HG02610 (cell line): ENCODE data around the gene DMRT1.

Experiments
- ATAC-seq: cut with Tn5 transposase; IDR thresholded peaks from one replicate; pipeline ENCODE4 v1.9.1; 2021; ENCODE audit warnings: mild to moderate bottlenecking, moderate library complexity; ENCODE audit not compliant: unreplicated experiment

Gene DMRT1

GRCh38 chr9:841371-842209 is at the start of gene DMRT1:
TSS of gene DMRT1 (plus strand) at chr9:841697. CDS start at chr9:841839, 142 bp downstream.
- ATAC-seq: no peak

GRCh38 chr9:792331-793260 is 48.9 kb upstream of the DMRT1 start:
- no peak for ATAC-seq

- ATAC-seq: no peak
These were observed 47.1 kb upstream of the DMRT1 start for GRCh38 chr9:794386-794785.

GRCh38 chr9:795869-796268 is 45.6 kb upstream of the DMRT1 start:
- ATAC-seq: no peak

GRCh38 chr9:800591-801150 is 40.8 kb upstream of the DMRT1 start:
- no peak for ATAC-seq

- ATAC-seq: no peak
These were observed 40.0 kb upstream of the DMRT1 start for GRCh38 chr9:801399-802071.

GRCh38 chr9:804026-804425 is 37.5 kb upstream of the DMRT1 start:
- no peak for ATAC-seq

GRCh38 chr9:805151-805550 is 36.3 kb upstream of the DMRT1 start:
- no peak for ATAC-seq

GRCh38 chr9:806285-807156 is 35.0 kb upstream of the DMRT1 start:
- ATAC-seq: no peak

- no peak for ATAC-seq
These were observed 30.4 kb upstream of the DMRT1 start for GRCh38 chr9:811106-811531.

- no peak for ATAC-seq
These were observed 22.5 kb upstream of the DMRT1 start for GRCh38 chr9:818958-819357.

- no peak for ATAC-seq
These were observed 14.8 kb upstream of the DMRT1 start for GRCh38 chr9:826500-827280.

GRCh38 chr9:840343-840742 is 1.2 kb upstream of the DMRT1 start:
- ATAC-seq: no peak

GRCh38 chr9:842635-843426 is 1.3 kb downstream of the DMRT1 start:
- no peak for ATAC-seq

GRCh38 chr9:843427-843785 is 1.9 kb downstream of the DMRT1 start:
- ATAC-seq: no peak

- no peak for ATAC-seq
These were observed 5.4 kb downstream of the DMRT1 start for GRCh38 chr9:846852-847251.

- peak; percentile 90 for ATAC-seq
These were observed 6.0 kb downstream of the DMRT1 start for GRCh38 chr9:847505-847904.

GRCh38 chr9:849431-849830 is 7.9 kb downstream of the DMRT1 start:
- ATAC-seq: no peak
